HEK293 (cell line): ENCODE data around the gene CAMK2D.

ENCODE experiments used
- CTCF ChIA-PET: fragments of 350-600 bp; formaldehyde crosslinking; extraction: SDS; loops from one replicate; lab custom pipeline; 2021; ENCODE audit warnings: antibody characterized with exemption; lab: Yijun Ruan, JAX
- POLR2A ChIA-PET: fragments of 300-600 bp; formaldehyde crosslinking; extraction: SDS; loops from one replicate; lab custom pipeline; 2020; ENCODE audit warnings: antibody characterized with exemption, inconsistent platforms; lab: Yijun Ruan, JAX
- H3K27ac ChIP-seq: fragments of 200-500 bp; sonication (Bioruptor generic); 2 replicates; pipeline ENCODE4 v1.5.1; 2014; ENCODE audit warnings: low read depth, low read length, control low read depth, inconsistent platforms; ENCODE audit errors: extremely low read depth
- H3K36me3 ChIP-seq, 2 experiments: fragments of 200-500 bp in 1 of 2; sonication (Bioruptor generic) in 1 of 2; 1 replicate in 1 of 2; 2 replicates in 1 of 2; pipeline ENCODE4 v1.5.1; 2014 to 2017; ENCODE audit warnings: inconsistent platforms in 2 of 2, low read length in 2 of 2; ENCODE audit not compliant: control insufficient read depth in 2 of 2, insufficient read depth in 1 of 2
- H3K4me1 ChIP-seq: fragments of 200-500 bp; sonication (Bioruptor generic); 2 replicates; pipeline ENCODE4 v1.5.1; 2014; ENCODE audit warnings: mild to moderate bottlenecking, low read length, inconsistent platforms; ENCODE audit not compliant: control insufficient read depth, insufficient read depth
- H3K4me3 ChIP-seq: 2 replicates; pipeline ENCODE4 v1.5.1; 2011; ENCODE audit warnings: low read depth, mild to moderate bottlenecking, control low read depth, low read length, moderate library complexity
- H3K9me3 ChIP-seq: fragments of 200-500 bp; sonication (Bioruptor generic); 2 replicates; pipeline ENCODE4 v1.5.1; 2014; ENCODE audit warnings: low read depth, low read length, inconsistent platforms; ENCODE audit not compliant: control insufficient read depth, insufficient read depth
- HOXC10 ChIP-seq: sonication (generic); formaldehyde crosslinking; IDR thresholded peaks from 2 replicates; pipeline ENCODE4 v1.8.1; 2023; ENCODE audit warnings: mild to moderate bottlenecking, missing genetic modification reagents
- PRDM6 ChIP-seq: fragments of 450-650 bp; formaldehyde crosslinking; IDR thresholded peaks from 2 replicates; pipeline ENCODE4 v1.5.1; 2017; ENCODE audit warnings: missing biosample characterization, missing genetic modification characterization
- ZEB2 ChIP-seq: fragments of 450-650 bp; formaldehyde crosslinking; IDR thresholded peaks from 2 replicates; pipeline ENCODE4 v1.5.1; 2016; ENCODE audit warnings: missing biosample characterization, missing genetic modification characterization
- ZNF121 ChIP-seq: fragments of 450-650 bp; formaldehyde crosslinking; IDR thresholded peaks from 2 replicates; pipeline ENCODE4 v1.5.1; 2016; ENCODE audit warnings: missing biosample characterization, missing genetic modification characterization
- ZNF214 ChIP-seq: fragments of 450-650 bp; formaldehyde crosslinking; IDR thresholded peaks from 2 replicates; pipeline ENCODE4 v1.5.1; 2017; ENCODE audit warnings: missing biosample characterization, mild to moderate bottlenecking, missing genetic modification characterization, borderline replicate concordance
- ZNF280D ChIP-seq: fragments of 450-650 bp; formaldehyde crosslinking; IDR thresholded peaks from 2 replicates; pipeline ENCODE4 v1.5.1; 2016; ENCODE audit warnings: missing biosample characterization, missing genetic modification characterization
- ZNF302 ChIP-seq: fragments of 450-650 bp; formaldehyde crosslinking; IDR thresholded peaks from 2 replicates; pipeline ENCODE4 v1.5.1; 2016; ENCODE audit warnings: missing biosample characterization, missing genetic modification characterization, low read depth
- ZNF324 ChIP-seq: fragments of 450-650 bp; formaldehyde crosslinking; IDR thresholded peaks from 2 replicates; pipeline ENCODE4 v1.5.1; 2016; ENCODE audit warnings: missing biosample characterization, missing genetic modification characterization
- ZNF521 ChIP-seq: fragments of 450-650 bp; formaldehyde crosslinking; IDR thresholded peaks from 2 replicates; pipeline ENCODE4 v1.5.1; 2017; ENCODE audit warnings: missing biosample characterization, mild to moderate bottlenecking, missing genetic modification characterization
- ZNF561 ChIP-seq: fragments of 450-650 bp; IDR thresholded peaks from 2 replicates; pipeline ENCODE4 v1.5.1; 2018; ENCODE audit warnings: missing biosample characterization, missing genetic modification characterization, borderline replicate concordance
- ZNF670 ChIP-seq: fragments of 450-650 bp; formaldehyde crosslinking; IDR thresholded peaks from 2 replicates; pipeline ENCODE4 v1.5.1; 2016; ENCODE audit warnings: missing biosample characterization, missing genetic modification characterization, low read depth
- ZNF692 ChIP-seq: fragments of 450-650 bp; formaldehyde crosslinking; IDR thresholded peaks from 2 replicates; pipeline ENCODE4 v1.5.1; 2016; ENCODE audit warnings: missing biosample characterization, missing genetic modification characterization
- ZNF768 ChIP-seq: fragments of 450-650 bp; formaldehyde crosslinking; IDR thresholded peaks from 2 replicates; pipeline ENCODE4 v1.5.1; 2018; ENCODE audit warnings: missing biosample characterization, mild to moderate bottlenecking, missing genetic modification characterization
- ZNF830 ChIP-seq: fragments of 450-650 bp; IDR thresholded peaks from 2 replicates; pipeline ENCODE4 v1.5.0; 2018; ENCODE audit warnings: missing biosample characterization, missing genetic modification characterization, low read depth, mild to moderate bottlenecking, moderate library complexity

Gene CAMK2D

GRCh38 chr4:113725963-113726362 lies 35.6 kb downstream of the CAMK2D start:
- ChIA-PET POLR2A (no interaction called here), CTCF (no interaction called here)
- H3K4me1 ChIP-seq: peaks cover 6% of the 10 kb centered on the region; the same call in 1 of the 2 replicates
- H3K27ac ChIP-seq: no peak overlapping the region
- TF ChIP-seq ZNF830 (tag by site-specific recombination) (no peak), PRDM6 (tag by site-specific recombination) (peak; percentile 54)
- TF ChIP-seq, all 188 proteins: peak for 1
- no peaks in the 10 kb centered on the region for H3K36me3 ChIP-seq
- H3K9me3 ChIP-seq: no peaks in the 10 kb centered on the region
- no peak overlapping the region for H3K4me3 ChIP-seq

- CTCF ChIA-PET: no interaction called here
- Histone ChIP-seq H3K36me3 (no peaks in the 10 kb centered on the region), H3K4me1 (peaks cover 6% of the 10 kb centered on the region; the same call in 1 of the 2 replicates), H3K4me3 (no peak overlapping the region), H3K27ac (no peak overlapping the region), H3K9me3 (no peaks in the 10 kb centered on the region)
- no peak for TF ChIP-seq ZNF692 (tag by site-specific recombination)
- TF ChIP-seq ZNF214 (tag by site-specific recombination): no peak
- TF ChIP-seq ZNF121 (tag by site-specific recombination): no peak
- TF ChIP-seq ZNF768: no peak
- TF ChIP-seq ZNF670 (tag by site-specific recombination): no peak
- TF ChIP-seq ZEB2: no peak
- TF ChIP-seq ZNF324 (tag by site-specific recombination): no peak
- TF ChIP-seq ZNF302 (tag by site-specific recombination): no peak
- TF ChIP-seq ZNF561: no peak
- no peak for TF ChIP-seq ZNF521 (tag by site-specific recombination)
- no peak for TF ChIP-seq ZNF280D (tag by site-specific recombination)
- POLR2A ChIA-PET: no interaction called here
Observed at GRCh38 chr4:113718252-113718651, 43.3 kb downstream of the CAMK2D start.

- POLR2A ChIA-PET: no interaction called here
- Histone ChIP-seq H3K36me3 (no peaks in the 10 kb centered on the region), H3K4me3 (no peak overlapping the region), H3K4me1 (no peaks in the 10 kb centered on the region; the same call in 1 of the 2 replicates), H3K9me3 (no peaks in the 10 kb centered on the region)
- no peak for TF ChIP-seq HOXC10 (CRISPR knock-in tag)
- TF ChIP-seq, all 188 proteins: peak for 0
- CTCF ChIA-PET: interaction anchor here (0.7 kb wide), 1 partner anchor 725 kb away, joined by 4 read pairs; no protein-coding TSS in a partner anchor
- no peak overlapping the region for H3K27ac ChIP-seq
Observed at GRCh38 chr4:113711883-113712662, 49.5 kb downstream of the CAMK2D start.
